CD4-positive, alpha-beta T cell (primary cell): ENCODE measurements around the gene PEF1. TPM values are rescaled to one million over a fixed set of nuclear protein-coding genes. Genes with fewer than 3 reads are reported as not detected.
A peak's percentile ranks its signal among the peaks of the same experiment; 100 is the strongest.

Experiments used
- ATAC-seq: fragments of 200-7000 bp; cut with Tn5 transposase; one replicate; pipeline ENCODE4 v1.10.0; 2022; ENCODE audit warnings: mild to moderate bottlenecking; ENCODE audit not compliant: poor library complexity
- CTCF ChIA-PET: fragments of 350-600 bp; sonication (Branson Sonifier 250); formaldehyde crosslinking; loops from one replicate; lab custom pipeline; 2021; ENCODE audit warnings: antibody characterized with exemption, inconsistent platforms; lab: Charles Lee
- POLR2A ChIA-PET: fragments of 350-600 bp; sonication (Branson Sonifier 250); formaldehyde crosslinking; loops from one replicate; lab custom pipeline; 2021; ENCODE audit warnings: antibody characterized with exemption, inconsistent platforms; lab: Charles Lee
- DNase-seq, 14 experiments: peaks; one replicate each; pipeline ENCODE4 v3.0.0-alpha.2; 2013 to 2020; ENCODE audit warnings: mixed read lengths in 2 of 14
- H3K27ac ChIP-seq, 2 donors: one replicate each; pipeline versions ENCODE4 v1.5.1 to v1.7.0; 2013; ENCODE audit warnings: low read length in 2 of 2, low read depth in 1 of 2, mild to moderate bottlenecking in 1 of 2
- H3K27me3 ChIP-seq, 2 experiments: 1 replicate in 1 of 2; 2 replicates in 1 of 2; pipeline versions ENCODE4 v1.6.1 to v1.7.0; 2013; ENCODE audit warnings: low read length in 2 of 2, control low read depth in 1 of 2, mild to moderate bottlenecking in 1 of 2, moderate library complexity in 1 of 2; ENCODE audit not compliant: insufficient read depth in 2 of 2, control insufficient read depth in 1 of 2
- H3K36me3 ChIP-seq: one replicate; pipeline ENCODE4 v1.6.1; 2013; ENCODE audit warnings: low read length, control low read depth; ENCODE audit not compliant: insufficient read depth
- H3K4me1 ChIP-seq: one replicate; pipeline ENCODE4 v1.6.1; 2013; ENCODE audit warnings: low read length, control low read depth; ENCODE audit not compliant: insufficient read depth
- H3K4me3 ChIP-seq: one replicate; pipeline ENCODE4 v1.5.1; 2013; ENCODE audit warnings: mild to moderate bottlenecking, low read length, moderate library complexity
- H3K9me3 ChIP-seq, 2 experiments: 1 replicate in 1 of 2; 2 replicates in 1 of 2; pipeline versions ENCODE4 v1.6.1 to v1.7.0; 2013; ENCODE audit warnings: low read length in 2 of 2, mild to moderate bottlenecking in 2 of 2, control low read depth in 1 of 2, moderate library complexity in 1 of 2; ENCODE audit not compliant: control insufficient read depth in 1 of 2, insufficient read depth in 1 of 2
- H3K27ac Mint-ChIP-seq: one replicate; pipeline ENCODE4 v1.8.0; 2020; ENCODE audit warnings: mixed read lengths
- H3K27me3 Mint-ChIP-seq: one replicate; pipeline ENCODE4 v1.8.0; 2021; ENCODE audit warnings: mixed read lengths
- H3K36me3 Mint-ChIP-seq: one replicate; pipeline ENCODE4 v1.8.0; 2021; ENCODE audit warnings: low read depth, mixed read lengths
- H3K4me1 Mint-ChIP-seq: one replicate; pipeline ENCODE4 v1.8.0; 2021; ENCODE audit warnings: low read depth, mixed read lengths
- H3K4me3 Mint-ChIP-seq: one replicate; pipeline ENCODE4 v1.8.0; 2020; ENCODE audit warnings: mild to moderate bottlenecking, mixed read lengths
- H3K9me3 Mint-ChIP-seq: one replicate; pipeline ENCODE4 v1.8.0; 2020; ENCODE audit warnings: mixed read lengths
- intact Hi-C, 2 experiments: fragments of 100-400 bp; cut with DNase I in 1 of 2; cut with micrococcal nuclease in 1 of 2; formaldehyde crosslinking; loops; one replicate each; pipeline versions ENCODE4 v1.15.1 to v1.9.0; 2023 to 2025; cut with DNase I, micrococcal nuclease
- total RNA-seq, 174 experiments: library from RNA in 2 of 174; stranded (reverse) in 2 of 174; gene quantifications; one replicate each; pipeline ENCODE4 v1.2.3 and lab custom pipeline; 2021 to 2026
- TF ChIP-seq, protein P1 (sequence below): fragments of 200-600 bp; IDR thresholded peaks from one replicate; pipeline ENCODE4 v1.8.0; 2022; ENCODE audit warnings: antibody characterized with exemption, mild to moderate bottlenecking

Gene PEF1
- total RNA-seq, 2 experiments from 2014 or later = 42.3 to 45.9 TPM

GRCh38 chr1:31633117-31633516, 11.6 kb downstream of the PEF1 start:
- Histone ChIP-seq H3K27ac (no peak overlapping the region), H3K27me3 (no peaks in the 10 kb centered on the region), H3K4me1 (peaks cover 4% of the 10 kb centered on the region), H3K9me3 (no peaks in the 10 kb centered on the region), H3K4me3 (no peak overlapping the region), H3K36me3 (peaks cover 72% of the 10 kb centered on the region)
- intact Hi-C loops = no loop called here
- ATAC-seq (no peak), DNase-seq (peak in 3 of 14 experiments; percentile 13 to 44 (median 35))
- ChIA-PET CTCF (interaction anchor here (0.7 to 1.0 kb wide), 2 partner anchors 11 to 15 kb away, joined by 3 read pairs; partner anchors contain the start of gene PEF1), POLR2A (no interaction called here)
- Mint-ChIP-seq H3K27ac (no peak overlapping the region), H3K4me3 (no peak overlapping the region), H3K36me3 (peaks cover 85% of the 10 kb centered on the region), H3K4me1 (no peaks in the 10 kb centered on the region), H3K9me3 (no peaks in the 10 kb centered on the region), H3K27me3 (no peaks in the 10 kb centered on the region)
- TF ChIP-seq, protein P1, sequence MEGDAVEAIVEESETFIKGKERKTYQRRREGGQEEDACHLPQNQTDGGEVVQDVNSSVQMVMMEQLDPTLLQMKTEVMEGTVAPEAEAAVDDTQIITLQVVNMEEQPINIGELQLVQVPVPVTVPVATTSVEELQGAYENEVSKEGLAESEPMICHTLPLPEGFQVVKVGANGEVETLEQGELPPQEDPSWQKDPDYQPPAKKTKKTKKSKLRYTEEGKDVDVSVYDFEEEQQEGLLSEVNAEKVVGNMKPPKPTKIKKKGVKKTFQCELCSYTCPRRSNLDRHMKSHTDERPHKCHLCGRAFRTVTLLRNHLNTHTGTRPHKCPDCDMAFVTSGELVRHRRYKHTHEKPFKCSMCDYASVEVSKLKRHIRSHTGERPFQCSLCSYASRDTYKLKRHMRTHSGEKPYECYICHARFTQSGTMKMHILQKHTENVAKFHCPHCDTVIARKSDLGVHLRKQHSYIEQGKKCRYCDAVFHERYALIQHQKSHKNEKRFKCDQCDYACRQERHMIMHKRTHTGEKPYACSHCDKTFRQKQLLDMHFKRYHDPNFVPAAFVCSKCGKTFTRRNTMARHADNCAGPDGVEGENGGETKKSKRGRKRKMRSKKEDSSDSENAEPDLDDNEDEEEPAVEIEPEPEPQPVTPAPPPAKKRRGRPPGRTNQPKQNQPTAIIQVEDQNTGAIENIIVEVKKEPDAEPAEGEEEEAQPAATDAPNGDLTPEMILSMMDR = no peak

- Mint-ChIP-seq H3K4me3 (no peak overlapping the region), H3K9me3 (no peaks in the 10 kb centered on the region), H3K27ac (no peak overlapping the region), H3K4me1 (no peaks in the 10 kb centered on the region), H3K27me3 (no peaks in the 10 kb centered on the region), H3K36me3 (peaks cover 85% of the 10 kb centered on the region)
- intact Hi-C loops = no loop called here
- Histone ChIP-seq H3K27me3 (no peaks in the 10 kb centered on the region), H3K27ac (no peak overlapping the region), H3K9me3 (no peaks in the 10 kb centered on the region), H3K36me3 (peaks cover 77% of the 10 kb centered on the region), H3K4me3 (no peak overlapping the region), H3K4me1 (peaks cover 4% of the 10 kb centered on the region)
- DNase-seq (no peak), ATAC-seq (no peak)
- POLR2A ChIA-PET = no interaction called here
- CTCF ChIA-PET = interaction anchor here (0.7 to 1.0 kb wide), 2 partner anchors 12 to 15 kb away, joined by 3 read pairs; partner anchors contain the start of gene PEF1
- TF ChIP-seq, protein P1 = no peak
Measured at GRCh38 chr1:31632649-31633048, 12.0 kb downstream of the PEF1 start.

DNA sequence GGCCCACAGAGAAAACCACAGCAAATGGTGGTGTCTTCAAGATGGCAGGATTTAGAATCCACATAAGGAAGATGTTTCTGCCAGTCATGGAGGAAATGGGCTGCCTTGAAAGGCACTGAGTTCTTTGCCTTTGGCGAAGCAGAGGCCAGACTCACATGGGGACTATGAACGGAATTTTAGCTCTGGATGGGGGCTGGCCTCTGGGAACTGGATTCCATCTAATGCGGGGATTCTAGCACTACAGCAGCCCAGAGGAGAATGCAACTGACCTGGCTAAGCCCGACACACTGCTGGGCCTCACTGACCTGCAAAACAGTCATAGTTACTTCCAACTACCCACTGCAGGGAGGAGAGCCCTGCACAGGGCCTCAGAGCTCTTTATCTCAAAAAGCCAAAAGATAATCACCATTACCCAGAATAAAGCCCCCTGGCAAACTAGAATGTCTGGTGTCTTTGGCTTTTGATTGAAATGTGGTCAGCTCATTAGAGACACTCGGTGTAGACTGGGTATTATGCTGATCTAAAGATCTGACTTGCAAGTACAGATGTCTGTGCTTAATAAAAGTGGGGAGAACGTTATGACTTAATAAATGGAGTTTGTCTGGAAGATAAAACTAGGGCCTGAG, 15.6 kb downstream of the PEF1 start:
- Mint-ChIP-seq H3K36me3 (peaks cover 73% of the 10 kb centered on the region), H3K27ac (no peak overlapping the region), H3K4me1 (no peaks in the 10 kb centered on the region), H3K9me3 (no peaks in the 10 kb centered on the region), H3K4me3 (no peak overlapping the region), H3K27me3 (no peaks in the 10 kb centered on the region)
- POLR2A ChIA-PET = interaction anchor here (0.8 kb wide), 1 partner anchor 12 kb away, joined by 3 read pairs; no protein-coding TSS in a partner anchor
- intact Hi-C loops = no loop called here
- Histone ChIP-seq H3K27me3 (no peaks in the 10 kb centered on the region), H3K27ac (no peak overlapping the region), H3K9me3 (no peaks in the 10 kb centered on the region), H3K4me1 (no peaks in the 10 kb centered on the region), H3K4me3 (no peak overlapping the region), H3K36me3 (peaks cover 68% of the 10 kb centered on the region)
- no peak for DNase-seq
- TF ChIP-seq, protein P1 = no peak
- no peak for ATAC-seq
- CTCF ChIA-PET = no interaction called here
